Fibroblast of lung (primary cell): Measurements from ENCODE around the gene SFSWAP.
"Not testable (repeated sequence)": the region's sequence is repeated elsewhere in the genome, so short reads cannot be mapped to it uniquely, and the experiment has no call there.

Source experiments
- CTCF ChIP-seq, 2 donors: IDR thresholded peaks in 1 of 2; conservative IDR thresholded peaks in 1 of 2; 1 replicate in 1 of 2; 2 replicates in 1 of 2; pipeline ENCODE4 v1.5.1; 2011 to 2012; ENCODE audit warnings: low read length in 2 of 2, control low read depth in 1 of 2, inconsistent platforms in 1 of 2, low read depth in 1 of 2, mild to moderate bottlenecking in 1 of 2
- EZH2 ChIP-seq: IDR thresholded peaks from 2 replicates; pipeline ENCODE4 v1.5.1; 2012; ENCODE audit warnings: low read length, control low read depth, mild to moderate bottlenecking; ENCODE audit errors: missing control alignments

- not testable (repeated sequence) for TF ChIP-seq CTCF (conservative IDR thresholded peaks at IDR 0.05 in 1 of 2, IDR thresholded peaks at IDR 0.05 in 1 of 2; ENCODE audit: low read depth in 1 of 2, low read length in 2 of 2); EZH2
Observed at GRCh38 chr12:131777269-131777668, 66.4 kb downstream of the SFSWAP start.
